Activated CD8-positive, alpha-beta memory T cell treated with anti-CD3 and anti-CD28 coated beads for 24 hours (primary cell): ENCODE data around the gene CCDC32.

ENCODE experiments used
- DNase-seq: peaks from one replicate; pipeline ENCODE4 v3.0.0-alpha.2; 2020

CCDC32 gene

DNA sequence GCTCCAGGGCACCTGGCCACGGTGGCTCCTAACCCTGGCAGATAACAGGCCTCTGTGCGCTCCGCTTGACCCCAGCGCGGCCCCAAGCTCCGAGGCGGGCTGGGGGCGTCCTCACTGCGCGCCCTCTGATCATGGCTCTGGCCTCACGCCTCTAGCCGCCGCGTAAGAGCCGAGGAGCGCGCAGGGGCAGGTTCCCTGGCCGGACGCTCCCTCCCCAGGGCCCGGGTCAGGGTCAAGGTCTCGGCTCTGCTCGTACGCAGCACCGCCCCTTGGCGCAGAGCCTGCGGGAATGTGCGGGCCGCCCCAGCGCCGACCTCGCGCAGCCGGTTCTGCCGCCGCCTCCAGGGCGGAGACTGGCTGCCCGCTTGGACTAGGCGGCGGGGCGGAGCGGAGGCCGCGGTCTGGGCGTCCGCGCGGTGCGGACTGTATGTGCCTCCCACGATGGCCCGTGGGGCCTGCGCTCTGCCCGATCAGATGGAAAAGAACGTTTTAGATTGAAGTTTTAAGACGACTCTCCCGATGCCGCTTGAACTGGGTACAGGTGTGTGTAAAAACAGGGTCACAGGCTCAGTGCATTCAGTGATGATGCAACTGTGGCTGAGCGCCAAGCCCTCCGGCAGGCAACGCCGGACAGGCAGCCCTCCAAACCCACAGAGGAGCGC, 53.2 kb downstream of the CCDC32 start:
- DNase-seq = peak; percentile 66

DNA sequence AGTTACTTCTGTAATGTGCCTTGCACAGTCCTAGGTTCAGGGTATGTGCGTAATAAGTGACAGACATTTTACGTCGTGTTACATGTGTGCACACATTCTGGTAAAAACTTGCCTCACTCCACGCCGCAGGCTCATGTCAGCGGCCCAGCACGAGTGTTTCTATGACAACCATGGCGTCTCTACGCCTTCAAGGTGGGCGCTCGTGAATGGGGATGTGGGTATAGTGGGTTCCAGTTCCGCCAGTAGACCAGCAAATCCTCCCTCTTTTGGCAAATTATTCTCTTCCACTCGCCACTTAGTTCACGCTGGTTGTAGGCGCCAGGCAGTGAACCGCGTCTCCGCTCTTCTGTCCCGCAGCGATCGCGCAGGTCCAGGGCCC, 53.8 kb downstream of the CCDC32 start:
- no peak for DNase-seq

GRCh38 chr15:40510201-40510600, 54.6 kb downstream of the CCDC32 start:
- no peak for DNase-seq

GRCh38 chr15:40508216-40508615, 56.6 kb downstream of the CCDC32 start:
- no peak for DNase-seq

DNA sequence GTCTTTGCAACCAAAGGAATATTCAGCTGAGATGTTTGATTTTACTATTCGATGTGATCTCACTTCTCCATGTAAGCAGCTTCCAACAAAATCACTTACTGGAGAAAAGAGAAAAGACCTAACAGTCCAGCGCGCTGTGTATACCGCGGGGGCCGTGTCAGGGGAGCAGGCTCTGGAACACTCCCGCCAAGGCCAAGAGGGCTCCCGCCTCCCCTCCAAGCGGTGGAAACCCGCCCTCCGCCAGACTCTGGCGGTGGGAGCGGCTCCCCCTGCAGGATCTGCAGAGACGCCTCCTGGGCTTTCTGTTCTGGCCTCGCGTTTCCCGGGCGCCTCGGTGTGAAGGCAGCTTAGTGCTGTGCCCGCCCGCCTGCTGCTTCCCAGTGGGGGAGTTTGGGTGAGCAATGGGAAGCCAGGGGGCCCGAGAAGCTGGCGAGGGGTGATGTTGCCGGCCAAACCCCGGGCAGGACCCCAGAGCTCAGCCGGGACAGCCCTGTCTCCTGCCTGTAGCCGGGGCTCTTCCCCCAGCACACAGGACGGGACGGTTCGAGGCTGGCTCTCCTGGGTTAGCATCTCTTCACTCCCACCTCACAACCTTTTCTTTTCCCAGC, 57.8 kb downstream of the CCDC32 start:
- DNase-seq = peak; percentile 83
